ENCODE measurements around the gene STARD3. TPM values are rescaled to one million over a fixed set of nuclear protein-coding genes. Genes with fewer than 3 reads are reported as not detected.

STARD3 gene
- total and polyA plus RNA-seq, 2 of the 13 experiments (the other 11 are each of a cell fraction or from before 2014, with no cell fraction given), result 34.6 to 100 TPM

DNA sequence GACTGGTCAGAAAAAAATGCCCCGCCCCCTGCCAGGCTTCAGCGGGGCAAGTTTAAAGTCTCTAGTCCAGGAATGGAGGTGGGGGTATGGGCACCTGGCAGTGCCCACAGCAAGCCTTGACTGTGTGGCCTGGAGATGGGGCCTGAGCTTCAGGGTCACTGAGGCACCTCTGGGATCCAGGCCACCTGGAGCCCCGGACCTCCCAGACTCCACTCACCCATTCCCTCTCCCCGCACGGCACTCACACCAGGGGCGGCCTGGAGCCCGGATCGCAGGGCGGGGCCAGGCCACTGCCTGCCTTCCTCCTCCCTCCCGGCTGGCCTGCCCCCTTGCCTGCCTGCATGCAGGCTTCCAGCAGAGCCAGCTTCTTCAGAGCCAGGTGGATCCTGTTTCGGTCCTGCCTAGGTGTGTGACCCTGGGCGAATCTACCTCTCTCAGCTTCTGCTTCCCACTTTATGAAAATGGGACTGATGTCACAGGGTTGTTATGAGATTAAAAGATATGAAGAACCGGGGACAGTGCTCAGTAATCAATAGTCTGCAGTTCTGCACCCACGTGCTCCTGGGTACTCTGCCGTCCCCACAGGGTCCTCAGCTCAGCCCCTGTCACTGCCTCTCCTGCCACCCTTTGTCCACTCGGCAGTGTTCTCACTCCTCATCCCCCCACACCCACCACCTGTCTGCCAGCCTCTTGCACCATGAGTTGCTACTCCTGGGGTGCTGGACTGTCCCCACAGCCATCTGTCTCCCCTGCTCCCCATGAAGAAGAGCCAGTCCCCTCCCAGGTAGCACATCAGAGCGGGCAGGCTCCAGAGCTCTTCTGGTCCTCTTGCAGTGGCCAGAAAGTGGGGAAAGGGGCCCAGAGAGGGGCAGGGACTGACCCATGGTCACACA lies 27.0 kb downstream of the STARD3 start (continued):
- TF ChIP-seq, protein P1, sequence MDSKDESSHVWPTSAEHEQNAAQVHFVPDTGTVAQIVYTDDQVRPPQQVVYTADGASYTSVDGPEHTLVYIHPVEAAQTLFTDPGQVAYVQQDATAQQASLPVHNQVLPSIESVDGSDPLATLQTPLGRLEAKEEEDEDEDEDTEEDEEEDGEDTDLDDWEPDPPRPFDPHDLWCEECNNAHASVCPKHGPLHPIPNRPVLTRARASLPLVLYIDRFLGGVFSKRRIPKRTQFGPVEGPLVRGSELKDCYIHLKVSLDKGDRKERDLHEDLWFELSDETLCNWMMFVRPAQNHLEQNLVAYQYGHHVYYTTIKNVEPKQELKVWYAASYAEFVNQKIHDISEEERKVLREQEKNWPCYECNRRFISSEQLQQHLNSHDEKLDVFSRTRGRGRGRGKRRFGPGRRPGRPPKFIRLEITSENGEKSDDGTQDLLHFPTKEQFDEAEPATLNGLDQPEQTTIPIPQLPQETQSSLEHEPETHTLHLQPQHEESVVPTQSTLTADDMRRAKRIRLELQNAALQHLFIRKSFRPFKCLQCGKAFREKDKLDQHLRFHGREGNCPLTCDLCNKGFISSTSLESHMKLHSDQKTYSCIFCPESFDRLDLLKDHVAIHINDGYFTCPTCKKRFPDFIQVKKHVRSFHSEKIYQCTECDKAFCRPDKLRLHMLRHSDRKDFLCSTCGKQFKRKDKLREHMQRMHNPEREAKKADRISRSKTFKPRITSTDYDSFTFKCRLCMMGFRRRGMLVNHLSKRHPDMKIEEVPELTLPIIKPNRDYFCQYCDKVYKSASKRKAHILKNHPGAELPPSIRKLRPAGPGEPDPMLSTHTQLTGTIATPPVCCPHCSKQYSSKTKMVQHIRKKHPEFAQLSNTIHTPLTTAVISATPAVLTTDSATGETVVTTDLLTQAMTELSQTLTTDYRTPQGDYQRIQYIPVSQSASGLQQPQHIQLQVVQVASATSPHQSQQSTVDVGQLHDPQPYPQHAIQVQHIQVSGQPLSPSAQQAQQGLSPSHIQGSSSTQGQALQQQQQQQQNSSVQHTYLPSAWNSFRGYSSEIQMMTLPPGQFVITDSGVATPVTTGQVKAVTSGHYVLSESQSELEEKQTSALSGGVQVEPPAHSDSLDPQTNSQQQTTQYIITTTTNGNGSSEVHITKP (CRISPR knock-in tag; IDR thresholded peaks at IDR 0.05; ENCODE audit: low read depth), result no peak
- TF ChIP-seq TGIF2 (CRISPR knock-in tag; IDR thresholded peaks at IDR 0.05), result peak; percentile 50; the same call in 1 of the 2 replicates
- TF ChIP-seq FIP1L1 (IDR thresholded peaks at IDR 0.05; ENCODE audit: borderline replicate concordance, insufficient read depth, low read depth, low read length), result no peak
- TF ChIP-seq SOX13 (IDR thresholded peaks at IDR 0.05), result no peak
- TF ChIP-seq SOX13 (CRISPR knock-in tag; conservative IDR thresholded peaks at IDR 0.05 in 1 of 2, IDR thresholded peaks at IDR 0.05 in 1 of 2), result 0 out of 4 replicates have a peak, but pooled peaks of 1 of the 2 experiments have one; percentile 17
- TF ChIP-seq, protein P2, sequence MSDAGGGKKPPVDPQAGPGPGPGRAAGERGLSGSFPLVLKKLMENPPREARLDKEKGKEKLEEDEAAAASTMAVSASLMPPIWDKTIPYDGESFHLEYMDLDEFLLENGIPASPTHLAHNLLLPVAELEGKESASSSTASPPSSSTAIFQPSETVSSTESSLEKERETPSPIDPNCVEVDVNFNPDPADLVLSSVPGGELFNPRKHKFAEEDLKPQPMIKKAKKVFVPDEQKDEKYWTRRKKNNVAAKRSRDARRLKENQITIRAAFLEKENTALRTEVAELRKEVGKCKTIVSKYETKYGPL (CRISPR knock-in tag; IDR thresholded peaks at IDR 0.05), result no peak
- no peak for TF ChIP-seq ZSCAN29 (CRISPR knock-in tag; conservative IDR thresholded peaks at IDR 0.05)
- TF ChIP-seq, protein P3, sequence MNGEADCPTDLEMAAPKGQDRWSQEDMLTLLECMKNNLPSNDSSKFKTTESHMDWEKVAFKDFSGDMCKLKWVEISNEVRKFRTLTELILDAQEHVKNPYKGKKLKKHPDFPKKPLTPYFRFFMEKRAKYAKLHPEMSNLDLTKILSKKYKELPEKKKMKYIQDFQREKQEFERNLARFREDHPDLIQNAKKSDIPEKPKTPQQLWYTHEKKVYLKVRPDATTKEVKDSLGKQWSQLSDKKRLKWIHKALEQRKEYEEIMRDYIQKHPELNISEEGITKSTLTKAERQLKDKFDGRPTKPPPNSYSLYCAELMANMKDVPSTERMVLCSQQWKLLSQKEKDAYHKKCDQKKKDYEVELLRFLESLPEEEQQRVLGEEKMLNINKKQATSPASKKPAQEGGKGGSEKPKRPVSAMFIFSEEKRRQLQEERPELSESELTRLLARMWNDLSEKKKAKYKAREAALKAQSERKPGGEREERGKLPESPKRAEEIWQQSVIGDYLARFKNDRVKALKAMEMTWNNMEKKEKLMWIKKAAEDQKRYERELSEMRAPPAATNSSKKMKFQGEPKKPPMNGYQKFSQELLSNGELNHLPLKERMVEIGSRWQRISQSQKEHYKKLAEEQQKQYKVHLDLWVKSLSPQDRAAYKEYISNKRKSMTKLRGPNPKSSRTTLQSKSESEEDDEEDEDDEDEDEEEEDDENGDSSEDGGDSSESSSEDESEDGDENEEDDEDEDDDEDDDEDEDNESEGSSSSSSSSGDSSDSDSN (CRISPR knock-in tag; IDR thresholded peaks at IDR 0.05), result peak; percentile 71
- TF ChIP-seq ASH2L (IDR thresholded peaks at IDR 0.05; ENCODE audit: insufficient read length, low read depth, low read length), result no peak
- peak; percentile 47; the same call in 1 of the 2 replicates for TF ChIP-seq RBFOX2 (IDR thresholded peaks at IDR 0.05; ENCODE audit: low read depth, low read length)
- no peak for TF ChIP-seq ELF4 (CRISPR knock-in tag; IDR thresholded peaks at IDR 0.05; ENCODE audit: borderline replicate concordance)
- TF ChIP-seq, protein P4, sequence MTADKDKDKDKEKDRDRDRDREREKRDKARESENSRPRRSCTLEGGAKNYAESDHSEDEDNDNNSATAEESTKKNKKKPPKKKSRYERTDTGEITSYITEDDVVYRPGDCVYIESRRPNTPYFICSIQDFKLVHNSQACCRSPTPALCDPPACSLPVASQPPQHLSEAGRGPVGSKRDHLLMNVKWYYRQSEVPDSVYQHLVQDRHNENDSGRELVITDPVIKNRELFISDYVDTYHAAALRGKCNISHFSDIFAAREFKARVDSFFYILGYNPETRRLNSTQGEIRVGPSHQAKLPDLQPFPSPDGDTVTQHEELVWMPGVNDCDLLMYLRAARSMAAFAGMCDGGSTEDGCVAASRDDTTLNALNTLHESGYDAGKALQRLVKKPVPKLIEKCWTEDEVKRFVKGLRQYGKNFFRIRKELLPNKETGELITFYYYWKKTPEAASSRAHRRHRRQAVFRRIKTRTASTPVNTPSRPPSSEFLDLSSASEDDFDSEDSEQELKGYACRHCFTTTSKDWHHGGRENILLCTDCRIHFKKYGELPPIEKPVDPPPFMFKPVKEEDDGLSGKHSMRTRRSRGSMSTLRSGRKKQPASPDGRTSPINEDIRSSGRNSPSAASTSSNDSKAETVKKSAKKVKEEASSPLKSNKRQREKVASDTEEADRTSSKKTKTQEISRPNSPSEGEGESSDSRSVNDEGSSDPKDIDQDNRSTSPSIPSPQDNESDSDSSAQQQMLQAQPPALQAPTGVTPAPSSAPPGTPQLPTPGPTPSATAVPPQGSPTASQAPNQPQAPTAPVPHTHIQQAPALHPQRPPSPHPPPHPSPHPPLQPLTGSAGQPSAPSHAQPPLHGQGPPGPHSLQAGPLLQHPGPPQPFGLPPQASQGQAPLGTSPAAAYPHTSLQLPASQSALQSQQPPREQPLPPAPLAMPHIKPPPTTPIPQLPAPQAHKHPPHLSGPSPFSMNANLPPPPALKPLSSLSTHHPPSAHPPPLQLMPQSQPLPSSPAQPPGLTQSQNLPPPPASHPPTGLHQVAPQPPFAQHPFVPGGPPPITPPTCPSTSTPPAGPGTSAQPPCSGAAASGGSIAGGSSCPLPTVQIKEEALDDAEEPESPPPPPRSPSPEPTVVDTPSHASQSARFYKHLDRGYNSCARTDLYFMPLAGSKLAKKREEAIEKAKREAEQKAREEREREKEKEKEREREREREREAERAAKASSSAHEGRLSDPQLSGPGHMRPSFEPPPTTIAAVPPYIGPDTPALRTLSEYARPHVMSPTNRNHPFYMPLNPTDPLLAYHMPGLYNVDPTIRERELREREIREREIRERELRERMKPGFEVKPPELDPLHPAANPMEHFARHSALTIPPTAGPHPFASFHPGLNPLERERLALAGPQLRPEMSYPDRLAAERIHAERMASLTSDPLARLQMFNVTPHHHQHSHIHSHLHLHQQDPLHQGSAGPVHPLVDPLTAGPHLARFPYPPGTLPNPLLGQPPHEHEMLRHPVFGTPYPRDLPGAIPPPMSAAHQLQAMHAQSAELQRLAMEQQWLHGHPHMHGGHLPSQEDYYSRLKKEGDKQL (CRISPR knock-in tag; IDR thresholded peaks at IDR 0.05; ENCODE audit: low read depth), result no peak
- TF ChIP-seq ZNF235 (CRISPR knock-in tag; IDR thresholded peaks at IDR 0.05; ENCODE audit: borderline replicate concordance), result no peak
- TF ChIP-seq ZNF121 (CRISPR knock-in tag; IDR thresholded peaks at IDR 0.05), result peak; percentile 91
- no peak for TF ChIP-seq ZMYM4 (CRISPR knock-in tag; IDR thresholded peaks at IDR 0.05)

All from HepG2 (cell line).